Activated T-cell treated with anti-CD3 and anti-CD28 coated beads, Interleukin-2, amount 50 U/mL, for 72 hours (primary cell): ENCODE results near the gene F11R. TPM values are rescaled to one million over a fixed set of nuclear protein-coding genes. Genes with fewer than 3 reads are reported as not detected.
"Not testable (repeated sequence)": the region's sequence is repeated elsewhere in the genome, so short reads cannot be mapped to it uniquely, and the experiment has no call there.

Experiments
- ATAC-seq, 2 donors: fragments of 150-1000 bp; cut with Tn5 transposase; replicated peaks in 1 of 2; 2 replicates each; pipeline ENCODE4 v1.10.0; 2021; ENCODE audit warnings: moderate library complexity in 2 of 2, mild to moderate bottlenecking in 1 of 2
- DNase-seq, 2 donors: peaks; one replicate each; pipeline ENCODE4 v3.0.0; 2021 to 2022; ENCODE audit warnings: mixed read lengths in 1 of 2
- H3K27ac Mint-ChIP-seq: one replicate; pipeline ENCODE4 v1.8.0; 2022; ENCODE audit warnings: mild to moderate bottlenecking, moderate library complexity, mixed read lengths
- H3K27me3 Mint-ChIP-seq: one replicate; pipeline ENCODE4 v1.8.0; 2022; ENCODE audit warnings: low read depth, mixed read lengths
- H3K36me3 Mint-ChIP-seq, 2 donors: one replicate each; pipeline ENCODE4 v1.8.0; 2022; ENCODE audit warnings: mixed read lengths in 2 of 2, mild to moderate bottlenecking in 1 of 2; ENCODE audit not compliant: insufficient read depth in 2 of 2
- H3K4me1 Mint-ChIP-seq: one replicate; pipeline ENCODE4 v1.8.0; 2022; ENCODE audit warnings: low read depth, mixed read lengths
- H3K4me3 Mint-ChIP-seq, 2 donors: one replicate each; pipeline ENCODE4 v1.8.0; 2022; ENCODE audit warnings: mild to moderate bottlenecking in 2 of 2, mixed read lengths in 2 of 2, moderate library complexity in 2 of 2
- H3K9me3 Mint-ChIP-seq, 2 donors: one replicate each; pipeline ENCODE4 v1.8.0; 2022; ENCODE audit warnings: mixed read lengths in 2 of 2
- total RNA-seq, 2 donors: library from RNA; stranded (reverse); gene quantifications; one replicate each; pipeline ENCODE4 v1.2.3, GENCODE V29; 2022

F11R gene
- total RNA-seq, 2 donors from 2014 or later, result 38.2 to 38.8 TPM

DNA sequence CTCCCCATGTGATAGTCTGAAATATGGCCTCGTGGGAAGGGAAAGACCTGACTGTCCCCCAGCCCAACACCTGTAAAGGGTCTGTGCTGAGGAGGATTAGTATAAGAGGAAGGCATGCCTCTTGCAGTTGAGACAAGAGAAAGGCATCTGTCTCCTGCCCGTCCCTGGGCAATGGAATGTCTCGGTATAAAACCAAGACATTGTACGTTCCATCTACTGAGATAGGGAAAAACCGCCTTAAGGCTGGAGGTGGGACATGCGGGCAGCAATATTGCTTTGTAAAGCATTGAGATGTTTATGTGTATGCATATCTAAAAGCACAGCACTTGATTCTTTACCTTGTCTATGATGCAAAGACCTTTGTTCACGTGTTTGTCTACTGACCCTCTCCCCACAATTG lies 3.8 kb downstream of the F11R start:
- peaks cover 64% of the 10 kb centered on the region for H3K4me1 Mint-ChIP-seq
- not testable (repeated sequence) for H3K36me3 Mint-ChIP-seq, DNase-seq, ATAC-seq, H3K9me3 Mint-ChIP-seq, H3K27me3 Mint-ChIP-seq, H3K4me3 Mint-ChIP-seq, H3K27ac Mint-ChIP-seq

DNA sequence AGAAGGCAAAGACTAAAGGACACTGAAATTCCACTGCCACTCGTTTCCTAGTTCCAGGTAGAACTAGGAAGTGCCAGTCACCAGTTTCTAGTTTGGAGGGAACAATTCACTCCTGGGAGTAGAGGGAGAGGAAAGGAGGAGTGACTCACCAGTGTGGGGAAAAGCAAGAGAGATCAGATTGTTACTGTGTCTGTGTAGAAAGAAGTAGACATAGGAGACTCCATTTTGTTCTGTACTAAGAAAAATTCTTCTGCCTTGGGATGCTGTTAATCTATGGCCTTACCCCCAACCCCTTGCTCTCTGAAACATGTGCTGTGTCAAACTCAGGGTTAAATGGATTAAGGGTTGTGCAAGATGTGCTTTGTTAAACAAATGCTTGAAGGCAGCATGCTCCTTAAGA lies 4.3 kb downstream of the F11R start:
- not testable (repeated sequence) for DNase-seq, H3K36me3 Mint-ChIP-seq, H3K9me3 Mint-ChIP-seq, ATAC-seq, H3K27me3 Mint-ChIP-seq, H3K4me3 Mint-ChIP-seq
- H3K27ac Mint-ChIP-seq, result peak overlapping the region; percentile 34
- H3K4me1 Mint-ChIP-seq, result peaks cover 63% of the 10 kb centered on the region

DNA sequence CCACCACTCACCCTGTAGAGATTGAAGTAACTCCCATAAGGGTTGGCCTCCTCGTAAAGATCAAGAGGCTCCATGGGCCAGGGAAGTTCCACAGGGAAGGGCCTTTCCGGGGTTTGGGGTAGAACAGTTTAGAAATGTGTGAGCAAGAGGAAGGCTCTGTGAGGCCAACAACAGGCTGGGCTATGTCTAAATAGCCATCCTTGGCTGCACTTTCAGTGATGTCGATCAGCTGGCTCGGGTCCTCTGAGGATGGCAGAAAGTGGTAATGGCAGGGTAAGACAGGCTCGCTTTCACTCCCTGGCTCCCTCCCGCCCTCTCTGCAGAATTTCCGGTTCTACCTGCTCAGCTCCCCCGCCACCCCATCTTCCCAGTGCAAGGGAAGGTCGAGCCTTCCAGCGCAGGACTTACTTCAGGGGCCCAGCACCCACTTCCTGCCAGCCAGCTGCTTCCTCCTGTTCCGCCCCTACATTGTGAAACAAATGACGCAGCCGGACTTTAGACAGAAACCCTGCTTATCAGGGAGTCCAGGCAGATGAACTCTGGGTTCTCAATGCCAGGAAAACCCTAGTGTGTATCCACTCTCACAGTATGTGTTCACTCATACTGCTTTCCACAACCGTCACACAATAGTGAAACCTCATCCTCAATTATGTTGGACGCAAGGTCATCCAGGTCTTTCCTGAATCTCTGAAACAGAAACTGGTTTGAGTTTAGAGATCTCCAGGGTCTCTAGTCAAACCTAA lies 7.3 kb downstream of the F11R start:
- DNase-seq (peak; percentile 66 to 74), ATAC-seq (peak; percentile 83 to 90)
- H3K4me1 Mint-ChIP-seq, result peaks cover 51% of the 10 kb centered on the region
- no peaks in the 10 kb centered on the region for H3K9me3 Mint-ChIP-seq
- no peaks in the 10 kb centered on the region for H3K36me3 Mint-ChIP-seq
- peak overlapping the region; percentile 86 to 87 for H3K4me3 Mint-ChIP-seq
- peak overlapping the region; percentile 93 for H3K27ac Mint-ChIP-seq
- H3K27me3 Mint-ChIP-seq, result no peaks in the 10 kb centered on the region

DNA sequence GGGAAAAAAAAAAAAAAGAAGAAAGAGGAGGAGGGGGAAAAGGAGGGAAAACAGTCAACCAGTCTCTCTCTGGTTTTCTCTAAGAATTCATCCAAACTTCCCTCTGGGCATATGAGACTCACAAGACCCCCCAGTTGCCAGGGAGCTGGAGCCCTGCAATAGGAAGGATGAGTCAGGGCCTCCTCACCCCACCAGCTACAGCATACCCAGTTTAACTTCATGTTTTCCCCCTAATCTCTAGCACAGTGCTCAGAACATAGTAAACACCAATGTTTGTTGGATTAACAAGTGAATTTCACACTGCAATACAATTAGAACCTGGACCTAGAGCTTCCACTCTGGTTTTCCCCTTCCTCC lies 7.8 kb downstream of the F11R start:
- Mint-ChIP-seq H3K9me3 (no peaks in the 10 kb centered on the region), H3K4me3 (peak overlapping the region; percentile 86 to 87), H3K27ac (peak overlapping the region; percentile 93), H3K36me3 (no peaks in the 10 kb centered on the region), H3K4me1 (peaks cover 47% of the 10 kb centered on the region), H3K27me3 (no peaks in the 10 kb centered on the region)
- no peak for DNase-seq
- peak; percentile 54 to 61 for ATAC-seq

DNA sequence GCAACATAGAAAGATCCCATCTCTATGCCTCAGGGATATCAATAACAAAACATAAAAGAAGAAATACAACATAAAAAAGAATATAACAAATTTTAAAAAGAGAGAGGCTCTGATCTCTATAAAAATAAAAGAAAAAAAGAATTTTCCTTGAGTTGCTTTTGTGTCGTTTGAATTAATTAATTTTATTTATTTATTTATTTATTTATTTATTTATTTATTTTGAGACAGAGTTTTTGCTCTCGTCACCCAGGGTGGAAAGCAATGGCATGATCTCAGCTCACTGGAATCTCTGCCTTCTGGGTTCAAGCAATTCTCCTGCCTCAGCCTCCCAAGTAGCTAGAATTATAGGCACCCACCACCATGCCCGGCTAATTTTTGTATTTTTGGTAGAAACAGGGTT lies 8.5 kb downstream of the F11R start:
- H3K9me3 Mint-ChIP-seq, result no peaks in the 10 kb centered on the region
- H3K4me1 Mint-ChIP-seq, result peaks cover 40% of the 10 kb centered on the region
- H3K27me3 Mint-ChIP-seq, result no peaks in the 10 kb centered on the region
- H3K27ac Mint-ChIP-seq, result peak overlapping the region; percentile 5
- H3K4me3 Mint-ChIP-seq, result no peak overlapping the region
- ATAC-seq, result no peak
- no peaks in the 10 kb centered on the region for H3K36me3 Mint-ChIP-seq
- no peak for DNase-seq

DNA sequence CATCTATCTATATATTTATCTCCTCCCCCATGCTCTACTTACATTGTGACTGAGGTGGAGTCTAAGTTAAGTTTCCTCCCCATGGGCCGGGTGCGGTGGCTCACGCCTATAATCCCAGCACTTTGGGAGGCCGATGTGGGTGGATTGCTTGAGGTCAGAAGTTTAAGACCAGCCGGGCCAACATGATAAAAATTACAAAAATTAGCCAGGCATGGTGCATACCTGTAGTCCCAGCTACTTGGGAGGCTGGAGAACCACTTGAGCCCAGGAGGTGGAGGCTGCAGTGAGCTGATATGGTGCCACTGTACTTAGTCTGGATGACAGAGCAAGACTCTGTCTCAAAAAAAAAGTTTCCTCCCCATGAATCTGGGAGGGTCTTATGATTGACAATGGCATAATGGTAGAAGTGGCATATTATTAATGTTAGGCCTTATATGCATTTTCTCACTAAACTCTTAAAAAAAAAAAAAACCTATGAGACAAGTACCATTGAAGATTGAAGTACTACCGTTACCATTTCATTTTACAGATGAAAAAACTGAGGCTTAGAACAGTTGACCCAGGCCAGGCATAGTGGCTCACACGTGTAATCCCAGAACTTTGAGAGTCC lies 11.2 kb downstream of the F11R start:
- no peaks in the 10 kb centered on the region for H3K27me3 Mint-ChIP-seq
- peaks cover 34% of the 10 kb centered on the region for H3K4me1 Mint-ChIP-seq
- no peak overlapping the region for H3K27ac Mint-ChIP-seq
- H3K36me3 Mint-ChIP-seq, result no peaks in the 10 kb centered on the region
- no peaks in the 10 kb centered on the region for H3K9me3 Mint-ChIP-seq
- DNase-seq, result no peak
- no peak overlapping the region for H3K4me3 Mint-ChIP-seq
- ATAC-seq, result no peak

DNA sequence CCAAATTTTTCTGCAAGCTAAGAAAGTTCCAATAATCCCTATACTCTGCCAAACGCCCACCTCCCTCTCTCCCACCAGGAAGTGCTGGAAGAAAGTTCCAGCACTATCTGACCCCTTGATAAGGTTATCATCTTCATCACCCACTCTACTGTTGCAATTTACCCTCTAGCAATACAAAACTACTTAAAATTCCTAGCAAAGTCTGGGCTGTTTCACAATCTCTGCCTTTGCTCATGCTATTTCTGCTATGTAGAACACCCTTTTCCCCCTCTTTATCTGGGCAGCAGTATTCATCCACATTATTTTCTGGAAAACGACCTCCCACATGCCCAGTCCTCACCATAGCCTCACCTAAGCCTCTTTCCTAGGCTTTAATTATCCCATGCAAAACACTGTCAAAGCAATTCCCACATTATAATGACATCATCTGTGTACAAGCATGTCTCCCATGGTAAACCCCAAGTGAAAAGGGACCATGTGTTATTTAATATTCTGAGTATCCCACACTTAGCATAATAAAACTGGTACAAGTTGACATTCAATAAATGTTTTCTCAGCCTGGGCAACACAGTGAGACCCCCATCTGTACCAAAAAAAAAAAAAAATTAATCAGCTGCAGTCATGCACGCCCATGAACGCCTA lies 12.0 kb downstream of the F11R start:
- H3K27me3 Mint-ChIP-seq, result no peaks in the 10 kb centered on the region
- peaks cover 31% of the 10 kb centered on the region for H3K4me1 Mint-ChIP-seq
- H3K36me3 Mint-ChIP-seq, result no peaks in the 10 kb centered on the region
- no peaks in the 10 kb centered on the region for H3K9me3 Mint-ChIP-seq
- DNase-seq, result no peak
- ATAC-seq, result no peak
- H3K27ac Mint-ChIP-seq, result no peak overlapping the region
- H3K4me3 Mint-ChIP-seq, result no peak overlapping the region

DNA sequence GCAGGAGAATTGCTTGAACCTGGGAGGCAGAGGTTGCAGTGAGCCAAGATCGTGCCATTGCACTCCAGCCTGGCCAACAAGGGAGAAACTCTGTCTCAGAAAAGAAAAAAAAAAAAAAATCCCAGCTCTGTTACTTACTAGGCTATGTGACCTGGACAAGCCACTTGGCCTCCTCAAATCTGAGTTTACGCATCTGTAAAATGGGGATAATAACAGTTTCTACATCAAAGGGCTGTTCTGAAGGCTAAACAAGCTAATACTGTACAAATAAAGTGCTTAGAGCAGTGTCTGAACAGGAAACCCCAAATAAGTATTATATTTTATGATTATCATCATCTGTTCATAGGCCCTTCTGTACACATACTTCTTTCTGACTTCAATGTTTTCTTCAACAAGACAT lies 13.6 kb downstream of the F11R start:
- H3K9me3 Mint-ChIP-seq, result no peaks in the 10 kb centered on the region
- H3K27ac Mint-ChIP-seq, result no peak overlapping the region
- H3K4me1 Mint-ChIP-seq, result peaks cover 19% of the 10 kb centered on the region
- no peak overlapping the region for H3K4me3 Mint-ChIP-seq
- H3K27me3 Mint-ChIP-seq, result no peaks in the 10 kb centered on the region
- no peak for DNase-seq
- H3K36me3 Mint-ChIP-seq, result no peaks in the 10 kb centered on the region
- ATAC-seq, result no peak

DNA sequence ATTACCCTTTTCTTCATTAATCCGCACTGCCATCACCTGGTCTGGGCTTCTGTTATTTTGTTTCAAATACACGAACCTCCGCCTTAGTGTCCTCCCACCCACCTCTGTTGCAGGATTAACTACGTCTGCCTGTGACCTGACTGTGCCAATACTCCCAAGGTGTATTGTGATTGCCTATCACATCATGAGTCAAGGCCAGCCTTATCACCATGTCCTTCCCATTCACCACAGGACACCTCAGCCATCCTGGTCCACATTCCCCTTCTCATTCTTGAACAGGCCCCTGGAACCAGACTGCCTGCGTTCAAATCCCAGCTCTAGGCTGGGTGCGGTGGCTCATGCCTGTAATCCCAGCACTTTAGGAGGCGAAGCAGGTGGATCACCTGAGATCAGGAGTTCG lies 14.4 kb downstream of the F11R start:
- Mint-ChIP-seq H3K4me1 (peaks cover 14% of the 10 kb centered on the region), H3K4me3 (no peak overlapping the region), H3K27me3 (no peaks in the 10 kb centered on the region), H3K36me3 (no peaks in the 10 kb centered on the region), H3K27ac (no peak overlapping the region), H3K9me3 (no peaks in the 10 kb centered on the region)
- DNase-seq (no peak), ATAC-seq (no peak)

DNA sequence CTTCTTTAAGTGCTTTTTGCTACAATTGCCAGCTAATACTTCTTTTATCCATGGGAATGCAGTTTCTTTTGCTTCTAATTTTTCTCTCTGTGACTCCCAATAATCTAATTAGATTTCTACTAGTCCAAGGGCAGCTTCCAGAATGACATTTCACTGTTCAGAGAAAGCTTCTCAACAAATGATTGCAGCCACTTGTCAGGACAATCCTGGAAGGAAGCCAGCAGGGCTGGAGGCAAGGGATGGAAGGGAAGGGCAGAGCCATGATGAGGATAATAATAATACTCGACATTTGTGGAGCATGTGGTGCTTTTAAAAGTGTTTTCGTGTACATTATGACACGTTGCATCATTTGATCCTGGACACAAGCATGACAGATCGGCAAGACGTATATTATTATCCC lies 19.4 kb downstream of the F11R start:
- ATAC-seq, result no peak
- no peaks in the 10 kb centered on the region for H3K27me3 Mint-ChIP-seq

DNA sequence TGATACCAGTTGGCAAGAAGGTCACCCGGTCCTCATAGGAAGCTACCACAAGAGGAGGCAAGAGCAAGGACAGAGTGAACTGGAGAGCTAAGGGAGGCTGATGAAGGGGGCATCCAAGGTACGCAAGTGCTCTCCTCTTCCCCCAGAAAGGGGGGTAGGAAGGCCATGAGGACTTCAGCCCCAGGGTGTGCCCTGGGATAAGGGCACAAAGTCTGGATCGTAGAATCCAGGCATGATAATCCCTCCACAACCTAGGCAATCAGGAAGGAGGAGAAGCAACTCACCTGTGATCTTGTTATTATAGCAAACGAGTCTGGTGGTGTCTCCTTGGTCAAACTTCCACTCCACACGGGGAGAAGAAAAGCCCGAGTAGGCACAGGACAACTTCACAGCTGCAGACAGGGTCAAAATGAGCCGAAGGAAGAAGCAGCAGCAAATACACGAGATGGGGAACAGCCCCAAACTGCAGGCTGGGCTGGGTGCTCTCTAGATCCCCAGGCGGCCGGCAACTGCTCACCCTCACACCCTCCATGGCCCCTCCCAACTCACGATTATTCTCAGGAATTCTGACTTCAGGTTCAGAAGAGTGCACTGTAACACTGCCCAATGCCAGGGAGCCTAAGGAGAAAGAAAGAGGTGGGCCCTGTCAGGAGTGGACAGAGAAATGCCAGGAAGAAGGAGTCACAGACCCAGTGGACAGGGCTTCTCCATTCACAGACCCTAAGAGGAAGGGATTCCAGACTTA lies 20.0 kb downstream of the F11R start:
- DNase-seq, result no peak
- Mint-ChIP-seq H3K27me3 (no peaks in the 10 kb centered on the region), H3K9me3 (no peaks in the 10 kb centered on the region), H3K4me1 (peaks cover 15% of the 10 kb centered on the region), H3K36me3 (peaks cover 0 to 2% of the 10 kb centered on the region in 2 donors), H3K4me3 (no peak overlapping the region), H3K27ac (no peak overlapping the region)
- ATAC-seq, result no peak

More for the DNA sequence above, 19.4 kb downstream of the F11R start:
- no peak overlapping the region for H3K27ac Mint-ChIP-seq
- peaks cover 0 to 2% of the 10 kb centered on the region in 2 donors for H3K36me3 Mint-ChIP-seq
- no peaks in the 10 kb centered on the region for H3K9me3 Mint-ChIP-seq
- H3K4me1 Mint-ChIP-seq, result peaks cover 11% of the 10 kb centered on the region
- no peak overlapping the region for H3K4me3 Mint-ChIP-seq
- no peak for DNase-seq

DNA sequence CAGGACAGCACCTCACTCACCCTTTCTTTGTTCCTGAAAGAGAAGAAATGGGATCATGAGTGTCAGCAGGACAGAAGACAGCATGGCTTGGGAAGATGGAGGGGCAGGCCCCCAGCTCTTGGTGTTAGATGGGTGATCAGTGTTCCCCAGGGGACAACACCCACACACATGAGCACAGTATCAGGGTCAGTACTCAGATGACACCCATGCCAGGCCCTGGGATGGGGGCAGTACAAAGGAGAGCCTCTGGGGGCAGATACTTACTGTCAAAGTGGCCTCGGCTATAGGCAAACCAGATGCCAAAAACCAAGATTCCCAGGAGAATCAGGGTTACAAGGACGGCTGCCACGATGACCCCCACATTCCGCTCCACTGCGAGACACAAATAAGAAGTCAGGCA lies 21.6 kb downstream of the F11R start:
- DNase-seq (no peak), ATAC-seq (no peak)
- no peaks in the 10 kb centered on the region for H3K9me3 Mint-ChIP-seq
- H3K4me3 Mint-ChIP-seq, result no peak overlapping the region
- no peaks in the 10 kb centered on the region for H3K27me3 Mint-ChIP-seq
- H3K4me1 Mint-ChIP-seq, result peaks cover 30% of the 10 kb centered on the region
- peaks cover 0 to 2% of the 10 kb centered on the region in 2 donors for H3K36me3 Mint-ChIP-seq
- no peak overlapping the region for H3K27ac Mint-ChIP-seq
